ENCODE data around the gene TAF1B.

TAF1B gene

GRCh38 chr2:9843229-9844035 is at the start of gene TAF1B:
Gene TAF1B, plus strand, starts transcription at chr2:9843474. Its CDS starts 68 bp downstream, at chr2:9843542.
- DNase-seq = peak; percentile 92

- DNase-seq = no peak
Observed at GRCh38 chr2:9793918-9794717, 49.2 kb upstream of the TAF1B start.

DNA sequence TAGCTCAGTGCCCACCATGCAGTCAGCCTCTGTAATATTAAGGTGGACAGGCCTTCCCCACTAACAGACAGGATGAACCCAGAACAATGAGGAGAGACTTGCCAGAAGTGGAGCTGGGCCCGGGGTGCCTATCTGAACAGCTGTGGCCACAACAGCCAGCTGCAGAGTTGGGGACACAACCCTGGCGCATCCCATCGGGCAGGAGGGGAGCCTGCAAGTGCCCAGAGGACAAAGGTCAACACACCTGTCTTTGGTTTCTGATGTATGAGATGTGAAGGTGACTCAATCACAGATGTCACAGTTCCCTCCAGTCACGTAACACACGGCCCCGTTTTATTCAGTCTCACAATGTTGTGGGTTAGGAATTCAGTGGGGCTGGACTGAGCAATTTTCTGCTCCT is 48.2 kb upstream of the TAF1B start:
- DNase-seq = no peak

- DNase-seq = no peak
Observed at GRCh38 chr2:9796056-9797010, 46.9 kb upstream of the TAF1B start.

DNA sequence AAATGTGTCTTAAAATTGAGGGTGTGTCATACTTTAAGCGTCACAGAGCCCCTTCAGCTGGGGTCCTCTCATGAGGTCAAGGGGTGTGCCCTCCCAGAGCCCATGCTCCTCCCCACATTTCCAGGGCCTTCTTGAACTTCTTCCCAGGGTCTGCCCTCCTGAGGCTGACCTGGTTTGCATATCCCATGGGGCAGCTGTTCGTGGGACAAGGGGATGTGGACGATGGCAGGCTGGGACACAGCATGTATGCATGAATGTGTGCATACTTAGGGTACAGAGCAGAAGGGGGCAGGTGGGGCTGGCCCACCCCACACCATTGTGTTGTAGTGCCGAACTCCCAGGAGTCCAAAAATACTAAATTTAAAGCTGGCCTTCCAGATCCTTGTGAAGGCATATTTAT is 46.2 kb upstream of the TAF1B start:
- no peak for DNase-seq

DNA sequence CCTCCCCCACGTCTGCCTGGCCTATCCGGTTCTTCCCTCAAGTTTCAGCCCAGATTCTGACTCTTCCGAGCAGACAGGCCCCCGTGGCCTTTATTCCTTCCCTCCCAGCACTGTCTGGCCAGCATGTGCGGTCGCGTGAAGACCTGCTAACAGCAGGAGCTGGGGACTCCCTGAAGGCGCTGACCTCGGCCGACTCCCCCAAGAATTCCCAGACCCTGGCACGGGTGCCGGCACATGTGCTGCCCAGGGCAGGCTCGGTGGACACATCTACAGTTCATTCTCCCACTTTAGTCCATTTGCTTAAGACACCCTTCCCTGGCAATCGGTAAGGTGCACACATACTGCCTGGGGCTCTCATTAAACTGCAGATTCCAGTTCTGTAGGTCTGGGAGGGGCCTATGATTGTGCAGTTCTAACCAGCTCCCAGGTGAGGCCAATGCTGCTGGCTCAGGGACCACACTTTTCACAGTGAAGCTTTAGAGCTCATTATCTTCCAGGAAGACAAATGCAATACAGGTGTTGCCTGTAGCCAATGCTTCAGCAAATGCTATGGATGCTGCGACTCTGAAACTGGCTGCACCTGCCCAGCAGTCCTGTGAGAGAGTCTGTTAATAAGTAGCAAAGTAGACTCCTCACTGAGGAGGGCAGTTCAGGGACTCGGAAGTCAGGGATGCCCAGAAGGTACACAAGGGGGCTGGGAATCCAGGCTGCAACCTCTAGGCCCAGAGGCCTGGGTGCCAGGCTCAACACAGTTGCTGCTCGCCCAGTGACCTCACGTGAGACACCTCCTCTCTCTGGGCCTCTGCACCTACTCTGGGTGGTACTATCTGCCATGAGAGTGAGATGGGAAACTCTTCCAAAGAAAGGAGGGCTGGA is 45.4 kb upstream of the TAF1B start:
- no peak for DNase-seq

DNA sequence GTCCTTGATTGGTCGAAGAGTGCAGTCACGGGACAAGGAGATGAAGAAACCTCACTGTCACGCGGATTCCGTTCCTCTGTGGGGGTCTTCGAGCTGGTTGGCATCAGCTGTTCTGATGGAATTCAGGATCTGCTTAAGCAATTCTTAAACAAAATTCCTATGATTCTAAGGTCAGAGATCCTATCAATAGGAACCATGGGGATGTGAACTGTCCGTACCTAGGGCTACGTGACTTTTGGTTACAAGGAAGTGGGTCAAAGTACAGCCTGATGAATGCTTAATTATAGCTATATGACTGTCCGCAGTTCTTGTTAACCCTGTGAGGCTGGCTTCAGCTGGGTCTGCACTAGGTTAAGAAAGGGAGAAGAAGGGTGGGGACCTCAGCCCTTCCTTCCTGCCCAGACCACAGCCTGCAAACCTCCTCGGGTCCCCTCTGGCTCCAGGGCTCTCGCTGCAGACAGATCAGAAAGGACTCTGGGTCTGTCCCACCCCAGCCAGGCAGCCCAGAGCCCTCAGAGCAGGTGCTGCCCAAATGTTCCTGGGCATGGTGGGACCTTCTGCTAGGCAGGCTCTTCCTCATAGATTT is 44.2 kb upstream of the TAF1B start:
- no peak for DNase-seq

- peak; percentile 20 for DNase-seq
Observed at GRCh38 chr2:9799729-9800632, 43.3 kb upstream of the TAF1B start.

DNA sequence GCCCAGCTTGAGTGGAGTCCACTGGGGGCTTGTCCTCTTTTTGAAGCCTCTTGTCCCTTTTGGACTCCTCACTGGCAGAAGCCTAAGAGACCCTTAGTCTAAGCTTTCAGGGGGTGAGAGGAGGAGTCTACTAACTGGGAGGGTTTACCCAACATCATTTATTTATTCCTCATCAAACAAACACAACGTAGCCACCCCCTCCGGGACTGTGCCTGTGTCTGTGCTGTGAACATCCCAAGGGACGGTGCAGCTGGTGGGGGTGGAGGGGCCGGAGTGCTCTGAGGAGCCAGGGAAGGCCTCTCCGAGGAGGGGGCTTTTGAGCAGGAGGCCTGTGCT is 42.7 kb upstream of the TAF1B start:
- DNase-seq = no peak

DNA sequence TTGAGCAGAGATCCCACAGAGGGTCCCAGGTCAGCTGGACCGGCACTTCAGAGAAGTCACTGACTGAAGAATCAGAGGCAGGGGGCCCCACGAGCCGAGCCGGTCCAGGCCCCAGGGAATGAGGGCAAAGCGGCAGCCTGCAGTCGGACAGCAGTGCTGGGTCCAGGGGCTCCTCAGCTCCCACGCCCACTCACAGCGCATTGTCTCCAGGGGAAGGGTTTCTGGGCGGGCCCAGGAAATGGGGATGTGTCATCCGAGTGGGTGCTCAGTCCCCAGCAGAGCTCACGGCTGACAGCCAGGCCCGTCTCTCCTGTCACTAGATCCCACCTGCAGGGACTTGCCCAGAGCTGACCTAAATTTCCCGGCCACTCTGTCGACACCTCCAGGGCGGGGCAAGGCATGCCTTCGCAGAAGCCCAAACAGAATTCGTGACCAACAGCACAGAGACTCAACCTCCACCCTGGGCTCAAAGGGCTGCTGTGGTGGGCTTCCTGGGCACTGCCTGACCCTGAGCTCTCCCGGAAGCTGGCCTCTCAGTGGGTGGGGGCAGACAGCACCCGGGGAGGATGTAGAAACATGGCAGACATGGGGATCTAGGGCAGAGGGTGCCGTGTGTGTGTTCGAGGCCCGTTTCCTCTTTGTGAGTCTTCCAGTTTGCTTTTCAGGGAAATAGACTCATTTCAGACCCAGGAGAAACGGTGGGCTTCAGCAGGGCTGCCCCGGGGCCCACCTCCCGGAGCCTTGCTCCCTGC is 42.1 kb upstream of the TAF1B start:
- no peak for DNase-seq

GRCh38 chr2:9802576-9802993 is 40.7 kb upstream of the TAF1B start:
- no peak for DNase-seq

GRCh38 chr2:9803023-9803805 is 40.1 kb upstream of the TAF1B start:
- DNase-seq = peak; percentile 43

- DNase-seq = no peak
Observed at GRCh38 chr2:9805435-9806297, 37.6 kb upstream of the TAF1B start.

GRCh38 chr2:9806298-9806610 is 37.0 kb upstream of the TAF1B start:
- no peak for DNase-seq

DNA sequence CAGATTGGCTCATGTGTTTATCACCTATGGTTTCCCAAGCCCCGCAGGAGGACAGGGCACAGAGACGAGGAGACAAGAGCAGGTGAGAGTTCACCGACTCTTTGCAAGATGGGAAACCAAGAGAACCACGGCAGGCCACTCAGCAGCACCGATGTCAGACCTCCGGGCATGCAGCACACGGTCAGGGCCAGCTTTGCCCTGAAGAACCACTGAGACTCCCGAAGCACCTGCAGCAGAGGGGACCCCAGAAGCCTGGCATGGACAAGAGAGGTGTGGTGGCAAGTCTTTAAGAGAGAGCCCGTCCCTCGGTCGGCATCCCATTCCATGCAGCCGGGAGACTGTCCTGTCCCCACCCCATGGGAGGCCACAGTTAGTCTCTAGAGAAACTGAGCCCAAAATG is 36.6 kb upstream of the TAF1B start:
- no peak for DNase-seq

GRCh38 chr2:9807056-9807455 is 36.2 kb upstream of the TAF1B start:
- DNase-seq = no peak

DNA sequence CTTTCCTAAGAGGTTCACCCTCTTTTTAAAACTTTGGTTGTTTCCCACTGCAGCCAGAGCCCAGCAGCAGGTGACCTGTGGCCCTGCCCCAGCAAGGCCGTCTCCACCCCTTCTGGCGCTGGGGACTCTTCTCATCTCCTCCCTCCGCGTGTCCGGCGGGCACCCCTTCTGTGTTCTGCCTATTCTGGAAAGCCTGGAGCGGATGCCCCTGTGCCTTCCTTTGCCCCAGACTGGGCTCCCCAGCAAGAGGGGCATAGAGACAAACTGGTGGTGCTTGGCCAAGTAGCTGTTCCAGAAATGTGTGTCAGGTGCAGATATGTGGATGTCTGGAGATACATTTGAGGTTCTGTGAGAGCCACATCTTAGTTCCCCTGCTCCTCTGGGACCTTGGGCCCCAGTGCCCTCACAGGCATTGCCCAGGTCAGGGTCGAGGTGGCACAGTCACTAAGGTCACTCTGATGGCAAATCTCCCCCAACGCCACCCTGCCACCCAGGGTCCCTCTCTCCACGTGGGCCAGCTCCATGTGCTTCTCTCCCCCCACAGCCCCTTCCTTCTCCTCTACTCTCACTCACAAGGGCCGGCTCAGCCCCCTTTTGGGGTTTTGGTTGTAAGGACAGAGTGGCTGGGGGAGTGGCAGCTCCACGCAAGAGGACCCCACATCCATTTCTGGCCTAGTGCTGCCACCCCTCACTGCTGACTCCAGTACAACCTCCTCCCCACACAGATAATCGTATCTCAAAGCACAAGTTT is 35.5 kb upstream of the TAF1B start:
- no peak for DNase-seq
